CD4-positive, alpha-beta T cell treated with Interleukin-1 beta for 1 hour (primary cell): ENCODE data around the gene GAPDHS.

Experiments
- DNase-seq, 2 donors: peaks; one replicate each; pipeline ENCODE4 v3.0.0-alpha.2; 2020 to 2022

Gene GAPDHS

DNA sequence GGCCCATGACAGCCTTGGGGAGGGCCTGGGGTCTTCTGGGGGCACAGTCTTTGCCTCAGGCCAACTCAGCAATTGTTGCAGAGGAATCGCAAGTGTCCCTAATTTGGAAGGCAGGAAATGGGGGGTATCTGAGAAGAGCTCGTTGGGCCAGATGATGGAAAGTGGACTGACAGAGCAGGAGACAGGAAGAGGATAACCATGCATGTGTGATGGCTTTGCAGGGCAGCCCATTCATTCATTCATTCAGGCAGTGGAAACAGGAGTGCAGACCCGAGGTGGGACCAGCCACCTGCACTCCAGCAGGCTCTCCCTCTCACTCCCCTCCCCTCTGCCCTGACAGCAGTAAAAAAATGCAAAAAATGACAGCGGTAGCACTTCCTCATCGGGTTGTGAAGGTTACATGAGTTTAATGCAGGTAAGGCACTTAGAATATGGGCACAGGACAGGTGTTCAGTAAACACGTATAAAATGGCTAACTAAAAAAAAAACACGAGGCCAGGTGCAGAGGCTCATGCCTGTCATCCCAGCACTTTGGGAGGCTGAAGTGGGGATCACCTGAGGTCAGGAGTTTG is 7.2 kb downstream of the GAPDHS start:
- no peak for DNase-seq

DNA sequence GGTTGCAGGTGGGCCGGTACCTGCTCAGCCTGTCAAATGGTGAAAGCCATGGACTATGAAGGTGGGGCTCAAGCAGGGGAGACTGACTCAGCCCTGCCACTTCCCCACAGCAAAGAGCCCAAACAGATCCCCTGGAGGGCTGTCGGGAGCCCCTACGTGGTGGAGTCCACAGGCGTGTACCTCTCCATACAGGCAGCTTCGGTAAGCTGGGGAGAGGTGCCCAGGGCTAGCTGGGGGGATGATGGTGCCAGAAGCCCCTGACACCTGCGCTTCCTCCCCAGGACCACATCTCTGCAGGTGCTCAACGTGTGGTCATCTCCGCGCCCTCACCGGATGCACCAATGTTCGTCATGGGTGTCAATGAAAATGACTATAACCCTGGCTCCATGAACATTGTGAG is 9.0 kb downstream of the GAPDHS start:
- no peak for DNase-seq

DNA sequence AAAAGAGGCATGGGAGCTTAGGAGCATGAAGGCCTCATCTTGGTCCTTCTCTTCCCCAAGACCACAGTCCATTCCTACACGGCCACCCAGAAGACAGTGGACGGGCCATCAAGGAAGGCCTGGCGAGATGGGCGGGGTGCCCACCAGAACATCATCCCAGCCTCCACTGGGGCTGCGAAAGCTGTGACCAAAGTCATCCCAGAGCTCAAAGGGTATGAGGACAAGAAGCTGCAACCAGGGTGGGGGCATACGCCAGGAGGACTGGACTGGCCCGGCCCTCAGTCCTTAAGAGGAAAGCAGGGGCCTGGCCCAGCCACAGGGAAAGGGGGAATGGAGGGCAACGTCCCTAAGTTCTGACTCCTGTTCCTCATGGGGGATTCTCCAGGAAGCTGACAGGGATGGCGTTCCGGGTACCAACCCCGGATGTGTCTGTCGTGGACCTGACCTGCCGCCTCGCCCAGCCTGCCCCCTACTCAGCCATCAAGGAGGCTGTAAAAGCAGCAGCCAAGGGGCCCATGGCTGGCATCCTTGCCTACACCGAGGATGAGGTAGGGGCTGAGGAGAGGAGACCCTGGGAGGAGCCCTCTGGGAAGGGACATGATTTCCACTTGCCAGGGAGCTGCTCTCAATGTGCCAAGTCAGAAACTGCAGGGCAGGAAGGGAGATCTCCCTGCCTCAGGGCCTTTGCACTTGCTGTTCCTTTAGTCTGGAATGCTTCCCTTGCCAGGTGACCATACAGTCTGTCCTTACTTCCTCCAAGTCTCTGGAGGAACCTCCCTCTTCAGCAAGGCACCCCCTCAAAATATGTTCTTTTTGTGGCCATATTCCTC is 10.2 kb downstream of the GAPDHS start:
- DNase-seq = no peak

DNA sequence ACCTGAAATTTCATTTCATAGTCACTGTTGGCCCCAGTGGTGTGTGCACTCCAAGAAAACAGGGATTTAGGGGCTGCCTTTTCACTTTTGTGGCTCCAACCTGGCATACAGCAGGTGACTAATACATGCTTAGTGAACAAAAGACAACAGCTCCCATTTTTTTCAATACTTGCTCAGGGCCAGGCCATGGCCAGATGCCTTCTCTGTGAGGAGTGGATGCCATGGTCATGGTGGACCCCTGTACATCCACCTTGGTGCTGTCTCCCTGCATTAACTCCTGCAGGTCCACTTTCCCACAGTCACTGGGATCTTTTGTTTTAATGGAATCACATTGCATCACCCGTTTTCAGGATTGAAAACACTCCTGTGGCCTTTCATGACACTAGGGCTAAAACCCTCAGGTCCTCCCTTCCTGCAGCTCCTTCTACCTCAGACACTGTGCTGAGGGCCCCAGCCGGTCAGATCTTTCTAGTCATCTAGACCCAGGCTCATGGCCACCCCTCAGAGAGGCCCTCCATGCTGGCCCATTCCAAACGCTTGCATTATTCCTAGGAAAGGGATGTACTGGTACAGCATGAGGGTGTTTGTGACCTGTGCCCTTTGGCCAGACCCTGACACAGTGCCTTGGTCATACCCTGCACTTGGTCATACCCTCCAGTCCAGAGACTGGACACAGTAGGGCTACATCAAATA is 11.0 kb downstream of the GAPDHS start:
- DNase-seq = no peak

DNA sequence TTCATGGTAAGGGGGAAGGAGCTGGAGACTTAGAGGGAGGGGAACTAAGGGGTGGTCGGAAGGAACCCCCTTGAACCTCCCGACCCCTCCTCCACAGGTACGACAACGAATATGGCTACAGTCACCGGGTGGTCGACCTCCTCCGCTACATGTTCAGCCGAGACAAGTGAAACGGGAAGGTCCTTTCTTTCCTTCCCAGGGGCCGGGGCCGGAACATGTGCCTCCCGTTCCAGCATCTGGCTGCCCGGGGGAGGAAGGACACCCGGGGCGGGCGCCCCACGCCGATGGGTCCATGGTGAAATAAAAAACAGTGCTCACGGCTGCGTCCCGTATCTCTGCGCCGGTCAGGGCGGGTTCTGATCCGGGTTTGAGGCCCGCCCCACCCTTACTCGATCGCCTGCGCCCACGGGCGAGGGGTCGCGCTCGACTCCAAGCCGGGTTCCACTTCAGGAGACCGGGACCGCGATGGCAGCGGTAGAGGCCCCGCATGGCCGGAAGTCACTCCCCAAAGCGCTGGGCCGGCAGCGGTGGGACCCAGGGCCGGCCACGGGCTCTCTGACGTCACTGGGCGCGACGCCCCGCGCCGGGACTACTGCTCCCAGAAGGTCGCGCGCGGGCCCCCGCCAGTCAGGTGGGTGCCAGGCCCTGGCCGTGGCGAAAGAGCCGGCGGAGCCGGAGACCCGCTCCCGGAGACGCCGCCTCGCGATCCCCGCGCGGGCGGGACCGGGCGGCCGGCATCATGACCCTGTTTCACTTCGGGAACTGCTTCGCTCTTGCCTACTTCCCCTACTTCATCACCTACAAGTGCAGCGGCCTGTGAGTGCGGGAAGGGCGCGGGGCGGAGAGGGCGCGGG is 12.0 kb downstream of the GAPDHS start, which contains the start of gene TMEM147:
TMEM147 (plus strand) TSS at position 626 of the 854 bp plus-strand sequence; CDS start at position 740, 114 bp downstream.
- DNase-seq = peak; percentile 83 to 85

DNA sequence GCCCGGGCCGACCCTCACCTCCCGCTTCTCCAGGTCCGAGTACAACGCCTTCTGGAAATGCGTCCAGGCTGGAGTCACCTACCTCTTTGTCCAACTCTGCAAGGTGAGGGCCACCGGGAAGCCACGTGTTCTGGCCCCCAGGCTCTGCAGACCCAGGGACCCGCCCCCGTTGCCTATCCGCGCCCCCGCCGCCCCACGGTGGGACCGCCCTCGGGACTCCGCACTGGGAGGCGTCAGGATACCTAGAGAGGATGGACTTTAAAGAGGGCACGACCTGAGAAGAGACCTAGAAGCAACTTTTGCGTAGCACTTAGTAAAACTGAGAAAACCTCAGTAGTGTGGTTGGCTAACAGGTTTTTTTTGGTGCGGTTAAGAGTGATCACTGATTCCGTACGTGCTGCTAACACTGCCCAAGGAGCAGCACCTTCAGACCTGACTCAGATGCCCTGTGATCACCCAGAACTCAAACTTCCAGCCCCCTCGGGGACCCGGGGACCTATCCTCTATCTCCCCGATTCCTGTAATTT is 12.7 kb downstream of the GAPDHS start:
- DNase-seq = peak; percentile 39 to 55

DNA sequence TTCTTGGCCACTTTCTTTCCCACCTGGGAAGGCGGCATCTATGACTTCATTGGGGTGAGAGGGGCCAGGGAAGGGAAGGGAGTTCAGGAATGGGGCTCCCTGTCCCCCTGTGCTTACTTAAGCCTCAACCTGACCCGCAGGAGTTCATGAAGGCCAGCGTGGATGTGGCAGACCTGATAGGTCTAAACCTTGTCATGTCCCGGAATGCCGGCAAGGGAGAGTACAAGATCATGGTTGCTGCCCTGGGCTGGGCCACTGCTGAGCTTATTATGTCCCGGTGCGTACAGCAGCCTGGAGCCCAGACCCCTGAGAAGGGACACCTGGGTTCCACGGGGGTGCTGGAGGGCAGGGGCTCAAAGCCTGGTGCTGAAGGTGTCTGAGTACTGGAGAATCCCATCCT is 13.3 kb downstream of the GAPDHS start:
- DNase-seq = no peak

DNA sequence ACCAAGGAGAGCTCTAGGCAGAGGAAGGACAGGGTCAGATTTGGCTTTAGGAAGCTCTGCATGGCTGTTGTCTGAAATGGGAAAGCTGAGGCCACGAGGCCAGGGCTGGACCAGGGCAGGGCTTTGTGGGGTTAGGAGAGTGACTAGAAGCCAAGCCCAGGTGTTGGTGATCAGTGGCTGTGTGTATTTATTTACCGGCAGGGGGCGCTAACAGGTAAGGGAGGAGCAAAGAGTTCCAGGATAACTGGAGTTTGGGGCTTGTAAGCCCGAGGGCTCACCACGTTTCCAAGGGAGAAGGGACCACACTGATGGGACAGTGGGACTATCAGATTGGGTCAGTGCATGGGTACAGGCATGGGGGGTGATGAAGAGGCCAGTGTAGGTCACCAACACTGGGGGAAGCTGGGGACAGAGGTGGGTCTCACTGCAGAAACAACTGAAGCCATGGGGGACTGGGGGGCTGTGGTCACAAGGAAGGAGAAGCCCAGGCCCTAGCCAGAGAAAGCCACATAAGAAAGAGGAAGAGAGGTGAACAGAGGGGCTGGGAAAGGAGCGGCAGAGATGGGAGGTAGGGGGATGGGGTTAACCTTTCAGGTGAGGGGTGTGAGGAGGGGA is 16.0 kb downstream of the GAPDHS start:
- DNase-seq = peak; percentile 55 to 69

DNA sequence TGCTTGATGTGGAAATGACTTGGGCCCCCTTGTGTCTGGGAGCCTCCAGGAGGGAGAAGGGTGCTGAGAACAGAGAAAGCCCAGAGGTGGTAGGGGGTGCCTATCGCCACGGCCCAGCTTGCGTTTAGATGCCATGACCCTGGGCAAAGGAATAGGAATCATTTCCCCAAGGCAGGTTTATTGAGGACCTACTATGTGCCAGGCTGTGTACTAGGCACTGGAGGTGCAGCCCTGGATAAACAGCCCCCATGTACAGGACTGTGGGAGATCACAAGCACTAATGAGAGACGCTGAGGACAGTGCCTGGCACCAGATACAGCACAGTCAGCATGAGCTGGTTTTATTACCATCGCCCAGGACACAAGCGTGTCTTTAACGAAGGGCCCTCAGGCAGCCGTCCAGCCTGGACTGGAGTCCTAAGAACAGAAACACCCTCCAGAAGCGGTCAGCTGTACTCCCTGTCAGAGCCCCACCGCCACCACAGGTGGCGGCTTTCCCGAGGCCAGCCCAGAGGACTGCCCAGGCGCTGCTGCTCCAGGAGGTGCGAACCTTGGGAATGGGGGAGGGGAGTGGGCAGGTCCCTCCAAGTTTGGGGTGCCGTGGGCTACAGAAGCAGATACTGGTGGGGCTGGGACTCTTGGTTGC is 16.7 kb downstream of the GAPDHS start:
- DNase-seq = no peak

DNA sequence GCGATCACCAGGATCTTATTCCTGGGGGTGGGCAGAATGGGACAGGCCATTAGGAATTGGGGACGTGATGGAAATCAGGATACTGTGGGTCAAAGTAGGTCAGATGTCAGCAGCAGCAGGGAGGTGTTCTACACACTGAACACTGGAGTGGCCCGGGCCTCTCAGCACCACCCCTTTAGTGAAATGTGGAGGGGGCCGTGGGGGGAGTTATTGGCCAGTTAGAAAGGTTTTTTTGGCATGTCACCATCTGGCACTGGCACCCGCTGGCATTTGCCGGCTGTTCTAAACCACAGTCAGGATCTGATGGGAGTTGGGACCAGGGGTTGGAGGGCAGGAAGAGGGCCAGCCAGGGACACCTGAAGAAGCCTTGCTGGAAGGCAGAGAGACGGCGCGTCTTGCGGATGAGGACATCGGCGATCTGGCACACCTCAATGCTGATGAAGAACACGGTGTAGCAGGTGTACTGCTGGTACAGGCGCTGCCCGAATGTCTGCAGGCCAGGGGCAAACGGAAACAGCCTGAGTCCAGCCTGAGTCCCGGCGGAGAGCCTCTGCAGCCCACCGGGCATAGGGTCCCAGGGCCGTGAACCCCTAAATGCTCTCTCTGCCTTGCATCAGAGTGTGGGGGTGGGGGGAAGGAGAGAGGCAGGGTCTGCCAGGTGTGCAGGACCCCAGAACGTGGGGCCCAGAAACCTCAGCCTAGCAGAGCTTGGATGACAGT is 18.0 kb downstream of the GAPDHS start:
- no peak for DNase-seq

DNA sequence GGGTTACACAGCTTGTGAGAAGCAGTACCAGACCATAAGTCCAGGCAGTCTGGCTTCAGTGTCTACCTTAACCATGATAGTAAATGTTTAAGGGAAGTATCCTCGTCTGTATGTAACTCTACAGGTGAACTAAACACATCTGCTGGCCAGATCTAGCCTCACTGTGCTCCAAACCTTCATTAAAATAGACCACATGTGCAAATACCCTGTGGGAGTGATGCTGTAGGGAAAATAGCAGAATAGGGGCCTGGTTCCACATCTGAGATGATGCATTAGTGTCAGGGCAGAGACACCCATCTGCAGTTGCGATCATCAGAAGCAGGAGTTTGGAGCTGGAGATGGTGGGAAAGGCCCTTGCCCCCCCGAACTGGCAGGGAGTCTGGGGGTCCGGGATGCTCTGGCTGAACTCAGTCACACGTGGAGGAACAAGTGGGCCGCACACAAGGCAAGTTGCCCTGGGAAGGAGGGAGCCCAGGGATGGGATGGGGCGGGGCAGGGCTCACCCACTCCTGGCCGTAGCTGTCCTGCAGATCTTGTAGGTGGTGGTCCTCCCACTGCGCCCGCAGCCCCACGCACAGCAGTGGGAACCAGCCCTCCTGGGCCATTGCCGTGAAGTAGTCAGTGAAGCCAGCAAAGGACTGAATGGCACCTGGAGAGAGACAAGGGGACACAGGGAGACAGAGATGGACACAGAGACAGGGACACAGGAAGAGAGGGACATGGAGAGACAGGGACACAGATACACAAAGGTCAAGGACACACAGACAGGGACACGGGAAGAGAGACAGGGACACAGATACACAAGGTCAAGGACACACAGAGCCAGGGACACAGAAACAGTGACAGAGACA is 19.5 kb downstream of the GAPDHS start:
- DNase-seq = no peak

DNA sequence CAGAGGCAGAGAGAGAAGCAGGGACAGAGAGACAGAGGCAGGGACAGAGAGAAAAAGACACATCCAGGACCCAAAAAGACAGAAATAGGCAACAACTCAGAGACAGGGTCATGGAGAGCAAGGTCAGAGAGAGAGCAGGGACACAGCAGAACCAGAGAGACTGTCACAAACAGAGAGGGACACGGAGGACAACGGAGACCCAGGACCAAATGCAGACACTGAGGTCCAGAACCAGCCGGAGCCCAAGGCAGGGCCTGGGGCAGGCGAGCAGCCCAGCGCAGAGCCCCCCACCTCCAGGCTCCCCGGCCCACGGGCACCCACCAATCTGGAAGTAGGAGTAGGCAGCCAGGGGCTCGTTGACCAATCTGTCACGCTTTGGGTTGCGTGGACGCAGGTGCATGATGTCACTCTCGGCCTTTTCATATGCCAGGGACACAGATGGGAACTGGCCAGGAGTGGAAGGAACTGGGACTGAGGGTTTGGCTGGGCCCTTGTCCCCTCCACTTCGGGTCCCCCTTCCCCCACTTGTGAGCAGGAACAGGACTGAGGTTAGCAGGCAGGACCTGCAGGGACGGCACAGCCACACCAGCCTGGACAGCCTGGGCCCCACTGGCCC is 20.2 kb downstream of the GAPDHS start:
- no peak for DNase-seq

DNA sequence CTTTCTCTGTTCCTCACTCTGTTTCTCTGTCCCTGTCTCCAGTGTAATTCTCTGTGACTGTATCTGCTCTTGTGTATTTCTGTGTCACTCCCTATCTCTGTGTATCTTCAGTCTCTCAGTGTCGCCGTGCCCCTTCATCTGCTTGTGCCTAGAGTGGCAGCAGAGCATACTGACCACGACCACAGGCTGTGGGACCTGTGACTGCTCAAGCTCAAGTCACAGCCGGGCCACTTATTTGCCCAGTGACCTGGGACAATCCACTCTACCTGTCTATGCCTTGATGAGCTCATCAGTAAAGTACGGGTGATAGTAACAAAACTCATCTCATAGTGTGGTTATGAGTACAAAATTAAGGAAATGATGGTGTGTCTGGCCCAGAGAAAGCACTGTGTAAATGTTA is 20.8 kb downstream of the GAPDHS start:
- no peak for DNase-seq

DNA sequence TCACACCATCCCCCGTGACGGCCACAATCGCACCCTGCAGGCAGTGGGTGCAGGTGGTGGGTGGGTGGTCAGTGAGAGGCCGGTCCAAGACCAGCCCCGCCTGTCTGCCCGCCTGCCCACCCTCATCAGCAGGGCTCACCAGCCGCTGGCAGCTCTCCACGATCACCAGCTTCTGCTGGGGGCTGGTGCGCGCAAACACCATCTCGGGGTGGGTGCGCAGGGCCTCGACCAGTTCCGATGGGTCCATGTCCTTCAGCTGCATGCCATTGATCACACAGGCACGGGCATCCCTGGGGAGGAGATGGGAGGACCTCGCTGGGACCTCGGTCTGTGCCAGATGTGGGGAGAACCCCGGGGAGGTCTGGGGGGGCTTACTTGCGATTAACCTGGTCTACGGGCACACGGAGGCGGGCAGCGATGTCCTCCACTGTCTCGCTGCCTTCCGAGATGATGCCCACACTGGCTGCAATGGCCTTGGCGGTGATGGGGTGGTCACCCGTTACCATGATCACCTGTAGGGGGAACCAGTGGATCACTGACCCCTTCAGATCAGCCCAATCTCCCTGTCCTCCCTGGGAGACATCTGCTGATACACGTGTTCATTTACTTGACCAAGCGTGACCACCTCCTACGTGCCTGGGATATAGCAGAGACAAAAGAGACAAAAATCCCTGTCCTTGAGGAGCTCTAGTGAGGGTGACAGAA is 22.2 kb downstream of the GAPDHS start:
- no peak for DNase-seq

DNA sequence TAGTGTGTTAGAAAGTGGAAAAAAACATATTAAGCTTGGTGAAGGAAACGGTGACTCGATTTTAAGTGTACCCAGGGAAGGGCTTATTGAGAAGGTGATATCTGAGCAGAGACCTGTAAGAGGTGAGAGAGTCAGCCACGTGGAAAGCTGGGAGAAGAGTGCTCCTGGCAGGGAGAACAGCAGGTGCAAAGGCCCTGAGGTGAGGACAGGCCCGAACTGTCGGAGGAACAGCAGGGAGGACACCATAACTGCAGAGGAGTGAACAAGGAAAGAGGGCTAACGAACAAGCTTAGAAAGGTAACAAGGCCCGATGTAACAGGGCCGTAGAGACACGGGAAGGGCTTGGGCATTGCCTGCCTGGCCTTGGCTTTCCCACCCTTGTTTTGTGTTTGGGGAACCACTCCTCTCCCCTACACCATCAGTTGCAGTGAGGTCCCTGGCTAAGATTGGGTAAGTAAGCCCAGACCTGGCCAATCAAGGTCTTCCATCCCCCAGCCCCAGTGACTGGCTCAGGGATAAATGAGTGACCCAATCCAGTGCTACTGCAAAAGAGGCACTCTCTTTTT is 22.9 kb downstream of the GAPDHS start:
- no peak for DNase-seq

DNA sequence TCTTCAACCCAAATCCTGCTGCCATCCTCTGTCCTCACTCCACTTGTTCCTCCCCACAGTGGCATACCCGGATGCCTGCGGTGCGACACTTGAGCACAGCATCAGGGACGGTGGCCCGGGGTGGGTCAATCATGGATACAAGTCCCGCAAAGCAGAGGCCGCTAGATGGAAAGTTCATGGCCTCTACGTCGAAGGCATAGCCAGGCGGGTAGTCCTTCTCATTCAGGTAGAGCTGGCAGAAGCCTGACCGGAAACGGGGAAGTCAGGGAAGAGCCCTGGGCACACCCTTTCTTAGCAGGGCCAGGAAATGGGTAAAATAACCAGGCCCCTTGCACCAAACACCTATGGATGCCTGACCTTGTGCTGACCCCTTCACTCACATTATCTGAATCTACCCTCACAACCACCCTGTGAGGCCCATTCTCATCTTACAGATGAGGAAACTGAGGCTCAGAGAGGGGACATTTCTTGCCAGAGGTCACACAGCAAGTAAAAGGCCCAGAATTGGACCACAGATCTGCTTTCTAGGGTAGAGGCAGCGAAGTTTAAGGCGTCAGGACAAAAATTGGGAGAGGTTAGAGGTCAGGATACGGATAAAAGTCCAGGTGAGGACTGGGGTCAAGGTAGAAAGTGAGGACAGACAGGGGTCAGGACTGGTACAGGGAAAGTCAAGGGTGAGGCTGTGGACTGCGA is 23.7 kb downstream of the GAPDHS start:
- DNase-seq = no peak

DNA sequence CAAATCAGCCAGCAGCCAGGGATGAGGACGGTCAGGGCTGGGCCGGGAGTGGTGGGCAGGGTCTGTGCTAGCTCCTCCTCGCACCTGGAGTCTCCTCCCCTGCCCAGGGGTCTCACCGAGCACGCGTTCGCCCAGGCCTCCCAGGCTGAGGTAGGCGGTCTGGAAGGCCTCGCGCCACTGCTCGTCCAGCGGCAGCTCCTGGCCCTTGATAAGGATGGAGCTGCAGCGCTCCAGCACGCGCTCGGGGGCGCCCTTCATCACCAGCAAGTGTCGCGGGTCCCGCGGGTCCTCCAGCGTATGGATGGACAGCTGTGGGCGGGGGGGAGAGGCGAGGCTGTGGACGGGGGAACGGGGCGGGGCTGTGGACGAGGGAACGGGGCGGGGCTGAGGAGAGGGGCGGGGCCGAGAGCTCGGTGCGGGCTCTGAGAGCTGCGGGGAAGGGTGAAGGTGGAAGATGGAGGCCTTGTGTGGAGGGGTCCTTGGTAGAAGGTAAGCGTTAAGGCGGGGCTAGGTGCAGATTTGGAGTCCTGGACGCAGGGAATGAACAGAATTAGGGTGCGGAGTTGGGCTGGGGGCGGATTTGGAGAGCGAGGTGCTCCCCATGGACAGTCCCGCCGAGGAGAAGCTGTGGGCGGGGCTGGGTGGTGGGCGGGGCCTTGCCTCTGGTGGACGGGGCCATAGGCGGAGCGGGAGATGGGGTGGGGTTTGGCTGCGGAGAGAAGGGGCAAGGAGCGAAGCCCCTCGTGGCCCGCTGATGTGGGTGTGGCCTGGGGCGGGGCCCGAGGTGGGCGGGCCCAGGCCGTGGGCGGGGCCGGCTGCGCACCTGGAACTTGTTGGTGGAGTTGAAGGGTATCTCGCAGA is 24.5 kb downstream of the GAPDHS start:
- DNase-seq = peak; percentile 52 to 61
